GM10248 (cell line): ENCODE data around the gene SSTR4.
"Not testable (repeated sequence)": the region's sequence is repeated elsewhere in the genome, so short reads cannot be mapped to it uniquely, and the experiment has no call there.

Source experiments
- CTCF ChIA-PET: fragments of 300-600 bp; sonication (Branson Sonifier 250); formaldehyde crosslinking; extraction: SDS; loops from one replicate; lab custom pipeline; 2021; ENCODE audit warnings: antibody characterized with exemption; lab: Yijun Ruan, JAX
- POLR2A ChIA-PET: fragments of 350-650 bp; sonication (Branson Sonifier 250); formaldehyde crosslinking; extraction: SDS; loops from one replicate; lab custom pipeline; 2020; ENCODE audit warnings: antibody characterized with exemption; lab: Yijun Ruan, JAX
- DNase-seq: peaks from one replicate; pipeline ENCODE4 v3.0.0; 2012; ENCODE audit errors: extremely low spot score
- CTCF ChIP-seq: IDR thresholded peaks from 2 replicates; pipeline ENCODE4 v1.5.1; 2012; ENCODE audit warnings: mild to moderate bottlenecking, low read depth; ENCODE audit errors: extremely low read depth, missing control alignments, control extremely low read depth

The SSTR4 gene

GRCh38 chr20:23021951-23022350 lies 13.2 kb upstream of the SSTR4 start:
- ChIA-PET POLR2A (no interaction called here), CTCF (no interaction called here)
- no peak for DNase-seq
- no peak for TF ChIP-seq CTCF

GRCh38 chr20:23022849-23023248 lies 12.3 kb upstream of the SSTR4 start:
- TF ChIP-seq CTCF = no peak
- DNase-seq = no peak
- ChIA-PET POLR2A (no interaction called here), CTCF (no interaction called here)

- no peak for DNase-seq
- no peak for TF ChIP-seq CTCF
- POLR2A ChIA-PET = no interaction called here
- CTCF ChIA-PET = no interaction called here
These were observed 11.4 kb upstream of the SSTR4 start for GRCh38 chr20:23023621-23024177.

GRCh38 chr20:23024701-23025100 lies 10.4 kb upstream of the SSTR4 start:
- TF ChIP-seq CTCF = no peak
- ChIA-PET CTCF (no interaction called here), POLR2A (no interaction called here)

GRCh38 chr20:23025503-23025902 lies 9.6 kb upstream of the SSTR4 start:
- POLR2A ChIA-PET, DNase-seq, CTCF ChIA-PET: not testable (repeated sequence)

More at GRCh38 chr20:23024701-23025100, 10.4 kb upstream of the SSTR4 start:
- no peak for DNase-seq

GRCh38 chr20:23027721-23028120 lies 7.4 kb upstream of the SSTR4 start:
- POLR2A ChIA-PET = no interaction called here
- CTCF ChIA-PET = interaction anchor here (0.8 kb wide), 1 partner anchor 24 kb away, joined by 3 read pairs; no protein-coding TSS in a partner anchor
- DNase-seq = no peak
- TF ChIP-seq CTCF = no peak

- ChIA-PET CTCF (no interaction called here), POLR2A (no interaction called here)
- no peak for TF ChIP-seq CTCF
- no peak for DNase-seq
These were observed 6.7 kb upstream of the SSTR4 start for GRCh38 chr20:23028392-23028791.
